ENCODE measurements around the gene PARD3B.

DNA sequence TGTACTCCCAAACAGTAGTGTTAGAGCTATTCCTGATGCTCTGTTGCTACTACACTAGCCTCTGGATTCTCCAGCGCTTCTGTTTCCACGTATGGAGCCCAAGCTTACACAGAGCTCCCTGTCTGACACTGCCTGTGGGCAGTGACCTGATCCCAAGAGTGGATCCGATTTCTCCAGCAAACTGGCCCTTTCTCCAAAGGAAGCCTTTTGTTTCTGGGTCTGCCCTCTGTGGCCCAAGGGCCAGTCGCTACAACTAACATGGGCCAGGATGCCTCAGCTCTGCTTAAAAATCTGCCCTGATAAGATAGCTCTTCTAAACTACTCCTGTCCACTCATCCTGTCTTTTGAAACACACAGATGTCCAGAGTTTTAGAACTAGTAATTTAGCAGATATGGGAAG is 964.4 kb downstream of the PARD3B start:
- TF ChIP-seq, protein P1, sequence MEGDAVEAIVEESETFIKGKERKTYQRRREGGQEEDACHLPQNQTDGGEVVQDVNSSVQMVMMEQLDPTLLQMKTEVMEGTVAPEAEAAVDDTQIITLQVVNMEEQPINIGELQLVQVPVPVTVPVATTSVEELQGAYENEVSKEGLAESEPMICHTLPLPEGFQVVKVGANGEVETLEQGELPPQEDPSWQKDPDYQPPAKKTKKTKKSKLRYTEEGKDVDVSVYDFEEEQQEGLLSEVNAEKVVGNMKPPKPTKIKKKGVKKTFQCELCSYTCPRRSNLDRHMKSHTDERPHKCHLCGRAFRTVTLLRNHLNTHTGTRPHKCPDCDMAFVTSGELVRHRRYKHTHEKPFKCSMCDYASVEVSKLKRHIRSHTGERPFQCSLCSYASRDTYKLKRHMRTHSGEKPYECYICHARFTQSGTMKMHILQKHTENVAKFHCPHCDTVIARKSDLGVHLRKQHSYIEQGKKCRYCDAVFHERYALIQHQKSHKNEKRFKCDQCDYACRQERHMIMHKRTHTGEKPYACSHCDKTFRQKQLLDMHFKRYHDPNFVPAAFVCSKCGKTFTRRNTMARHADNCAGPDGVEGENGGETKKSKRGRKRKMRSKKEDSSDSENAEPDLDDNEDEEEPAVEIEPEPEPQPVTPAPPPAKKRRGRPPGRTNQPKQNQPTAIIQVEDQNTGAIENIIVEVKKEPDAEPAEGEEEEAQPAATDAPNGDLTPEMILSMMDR (IDR thresholded peaks at IDR 0.05), result no peak
- TF ChIP-seq POLR2AphosphoS5 (IDR thresholded peaks at IDR 0.05; ENCODE audit: low read depth, low read length), result no peak

All from Panc1 (cell line).